Kidney (tissue), 14 donors: ENCODE measurements around the gene ACADVL. TPM values are rescaled to one million over a fixed set of nuclear protein-coding genes. Genes with fewer than 3 reads are reported as not detected.

Experiments used
- DNase-seq, 5 donors: peaks; one replicate each; pipeline ENCODE4 v3.0.0-alpha.2; 2013 to 2020
- FAIRE-seq: peaks from 2 replicates; lab custom pipeline; 2012; peaks lifted over from hg19 to GRCh38; lab: Jason Lieb, UNC
- H3K27ac ChIP-seq, 2 donors: one replicate each; pipeline ENCODE4 v1.7.0; 2013; ENCODE audit warnings: low read depth in 2 of 2, low read length in 2 of 2, inconsistent platforms in 1 of 2
- H3K27me3 ChIP-seq: one replicate; pipeline ENCODE4 v1.7.1; 2013; ENCODE audit warnings: low read length, inconsistent platforms; ENCODE audit not compliant: control insufficient read depth, insufficient read depth
- H3K36me3 ChIP-seq, 3 donors: one replicate each; pipeline versions ENCODE4 v1.7.0 to v1.7.1; 2013; ENCODE audit warnings: low read length in 3 of 3, control low read depth in 1 of 3, inconsistent platforms in 1 of 3; ENCODE audit not compliant: insufficient read depth in 3 of 3, control insufficient read depth in 2 of 3
- H3K4me1 ChIP-seq, 3 donors: one replicate each; pipeline versions ENCODE4 v1.7.0 to v1.7.1; 2013; ENCODE audit warnings: low read length in 3 of 3, inconsistent platforms in 1 of 3, low read depth in 1 of 3; ENCODE audit not compliant: control insufficient read depth in 2 of 3, insufficient read depth in 2 of 3
- H3K4me3 ChIP-seq, 3 donors: one replicate each; pipeline versions ENCODE4 v1.7.0 to v1.8.1; 2013; ENCODE audit warnings: low read length in 3 of 3, control low read depth in 1 of 3, inconsistent platforms in 1 of 3
- H3K9ac ChIP-seq, 3 donors: one replicate each; pipeline versions ENCODE4 v1.7.0 to v1.7.1; 2013; ENCODE audit warnings: low read length in 3 of 3, control low read depth in 1 of 3, inconsistent platforms in 1 of 3
- H3K9me3 ChIP-seq, 3 donors: one replicate each; pipeline versions ENCODE4 v1.7.0 to v1.7.1; 2013; ENCODE audit warnings: low read length in 3 of 3, control low read depth in 1 of 3, inconsistent platforms in 1 of 3; ENCODE audit not compliant: control insufficient read depth in 2 of 3, insufficient read depth in 1 of 3
- CTCF ChIP-seq: IDR thresholded peaks from 3 replicates; pipeline ENCODE4 v1.5.1; 2012; ENCODE audit warnings: mild to moderate bottlenecking, moderate library complexity, borderline replicate concordance; ENCODE audit not compliant: insufficient read depth; ENCODE audit errors: extremely low read depth
- intact Hi-C: fragments of 100-400 bp; cut with DNase I; formaldehyde crosslinking; loops from one replicate; pipeline ENCODE4 v1.11.1; 2022
- polyA plus RNA-seq: library from polyadenylated mRNA; stranded (reverse); fragments of 350-450 nt; fragmentation: Illumina TruSeq; extraction: RNeasy Lipid Tissue Mini Kit (QIAGEN cat#74804); gene quantifications from one replicate; pipeline ENCODE4 v1.2.3, GENCODE V29; 2014; ENCODE audit warnings: low read depth, low replicate concordance; ENCODE audit not compliant: insufficient read depth
- total RNA-seq: library from RNA; stranded (reverse); fragmentation: NEBNext Ultra II Directional; extraction: Animal tissue kit (Norgen Biotek cat#: 25700); gene quantifications from one replicate; pipeline ENCODE4 v1.2.1, GENCODE V29; 2021
- donor health status: control.
- donor health status: control.
- donor health status: control.
- donor health status: control.
- donor health status: control.
- donor health status: DM: yes; HTN: yes; CAD: no.
- donor health status: Normal renal cell carcinoma (clear cell type).

Gene ACADVL
- total and polyA plus RNA-seq, 2 donors from 2014 or later = 689 to 1,202 TPM

DNA sequence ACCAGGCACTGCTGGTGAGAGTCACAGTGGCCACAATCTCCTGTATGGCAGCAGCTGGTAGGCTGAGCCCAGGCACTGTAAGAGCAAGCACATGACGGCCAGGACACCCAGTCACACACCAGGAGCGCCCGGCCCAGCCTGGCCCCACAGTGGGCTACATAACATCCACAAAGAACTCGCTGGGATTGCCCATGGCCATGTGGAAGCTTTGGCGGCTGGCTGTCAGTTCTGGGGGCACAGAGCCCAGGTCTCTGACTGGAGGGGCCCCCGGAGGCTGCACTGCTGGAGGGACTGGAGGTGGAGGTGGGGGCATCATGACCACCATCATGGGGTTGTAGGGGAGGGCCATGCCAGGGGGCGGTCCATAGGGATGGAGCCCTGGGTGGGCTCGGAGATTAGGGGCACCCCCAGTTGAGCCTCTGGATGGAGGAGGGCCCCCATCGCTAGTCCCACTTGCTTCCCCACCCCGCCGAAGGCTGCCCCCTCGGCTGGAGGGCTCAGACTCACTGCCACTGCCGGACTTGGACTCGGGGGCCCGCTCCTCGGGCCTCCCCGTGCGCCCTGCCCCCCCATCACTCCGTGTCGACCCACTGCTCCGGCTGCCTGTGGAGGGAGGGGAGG, 6.1 kb downstream of the ACADVL start:
- FAIRE-seq (no peak), DNase-seq (peak in 2 of 5 donors; percentile 38 to 66)
- Histone ChIP-seq H3K36me3 (peaks cover 5 to 75% (median 46%) of the 10 kb centered on the region in 3 donors), H3K4me1 (peaks cover 0 to 28% (median 12%) of the 10 kb centered on the region in 3 donors), H3K9me3 (no peaks in the 10 kb centered on the region), H3K27ac (no peak overlapping the region), H3K27me3 (no peaks in the 10 kb centered on the region), H3K9ac (no peak overlapping the region), H3K4me3 (no peak overlapping the region)
- intact Hi-C loops = no loop called here
- no peak for TF ChIP-seq CTCF

- intact Hi-C loops = no loop called here
- H3K27ac ChIP-seq = peak overlapping the region; percentile 18 to 34
- H3K9ac ChIP-seq = no peak overlapping the region
- H3K27me3 ChIP-seq = no peaks in the 10 kb centered on the region
- no peaks in the 10 kb centered on the region for H3K9me3 ChIP-seq
- DNase-seq = peak in 2 of 5 donors; percentile 35 to 75
- no peak for FAIRE-seq
- peaks cover 0 to 16% (median 2%) of the 10 kb centered on the region in 3 donors for H3K4me1 ChIP-seq
- TF ChIP-seq CTCF = no peak
- peaks cover 5 to 68% (median 40%) of the 10 kb centered on the region in 3 donors for H3K36me3 ChIP-seq
- no peak overlapping the region for H3K4me3 ChIP-seq
Measured at GRCh38 chr17:7226721-7227710, 7.3 kb downstream of the ACADVL start.

GRCh38 chr17:7228920-7229319, 9.2 kb downstream of the ACADVL start:
- no peak for FAIRE-seq
- H3K36me3 ChIP-seq = peaks cover 0 to 49% (median 23%) of the 10 kb centered on the region in 3 donors
- TF ChIP-seq CTCF = no peak
- H3K27me3 ChIP-seq = no peaks in the 10 kb centered on the region
- peaks cover 0 to 16% (median 6%) of the 10 kb centered on the region in 3 donors for H3K4me1 ChIP-seq
- no peak for DNase-seq
- no peaks in the 10 kb centered on the region for H3K9me3 ChIP-seq
- H3K9ac ChIP-seq = no peak overlapping the region
- intact Hi-C loops = no loop called here
- no peak overlapping the region for H3K4me3 ChIP-seq
- H3K27ac ChIP-seq = no peak overlapping the region
